OCI-LY3 (cell line): Measurements from ENCODE around the gene OTX1.

Source experiments
- EZH2phosphoT487 ChIP-seq: fragments of 200-600 bp; shearing (Covaris generic); IDR thresholded peaks from 2 replicates; pipeline ENCODE4 v1.6.1; 2018; ENCODE audit warnings: antibody characterized with exemption, mixed run types, low read depth
- TF ChIP-seq, protein P1 (sequence below): fragments of 200-600, 300-600 bp; sonication (generic); IDR thresholded peaks from 2 replicates; pipeline ENCODE4 v1.5.1; 2014; ENCODE audit warnings: antibody characterized with exemption, low read length, low read depth

DNA sequence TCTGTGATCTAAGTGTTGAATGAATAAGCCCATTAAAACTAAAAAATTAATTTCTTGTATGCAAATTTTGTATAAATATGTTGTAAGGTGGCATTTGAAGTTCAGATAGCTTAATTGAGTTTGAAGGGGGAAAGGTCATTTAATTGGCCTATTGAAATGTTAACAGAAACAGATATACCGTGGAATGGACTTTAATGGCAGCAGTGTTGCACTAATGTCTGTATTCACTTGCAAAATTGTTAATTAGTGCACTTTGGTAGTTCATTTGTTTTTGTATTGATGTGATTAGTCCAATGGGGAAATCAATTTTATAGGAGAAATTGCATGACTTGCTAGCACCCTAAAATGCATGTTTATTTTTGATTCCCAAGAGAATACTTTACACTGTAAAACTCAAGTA, 41.8 kb upstream of the OTX1 start:
- TF ChIP-seq, protein P1, sequence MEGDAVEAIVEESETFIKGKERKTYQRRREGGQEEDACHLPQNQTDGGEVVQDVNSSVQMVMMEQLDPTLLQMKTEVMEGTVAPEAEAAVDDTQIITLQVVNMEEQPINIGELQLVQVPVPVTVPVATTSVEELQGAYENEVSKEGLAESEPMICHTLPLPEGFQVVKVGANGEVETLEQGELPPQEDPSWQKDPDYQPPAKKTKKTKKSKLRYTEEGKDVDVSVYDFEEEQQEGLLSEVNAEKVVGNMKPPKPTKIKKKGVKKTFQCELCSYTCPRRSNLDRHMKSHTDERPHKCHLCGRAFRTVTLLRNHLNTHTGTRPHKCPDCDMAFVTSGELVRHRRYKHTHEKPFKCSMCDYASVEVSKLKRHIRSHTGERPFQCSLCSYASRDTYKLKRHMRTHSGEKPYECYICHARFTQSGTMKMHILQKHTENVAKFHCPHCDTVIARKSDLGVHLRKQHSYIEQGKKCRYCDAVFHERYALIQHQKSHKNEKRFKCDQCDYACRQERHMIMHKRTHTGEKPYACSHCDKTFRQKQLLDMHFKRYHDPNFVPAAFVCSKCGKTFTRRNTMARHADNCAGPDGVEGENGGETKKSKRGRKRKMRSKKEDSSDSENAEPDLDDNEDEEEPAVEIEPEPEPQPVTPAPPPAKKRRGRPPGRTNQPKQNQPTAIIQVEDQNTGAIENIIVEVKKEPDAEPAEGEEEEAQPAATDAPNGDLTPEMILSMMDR, result no peak
- TF ChIP-seq EZH2phosphoT487, result no peak
